LNCAP (cell line): ENCODE results near the gene NIPAL4.

Source experiments
- CTCF ChIP-seq: fragments of 450-650 bp; IDR thresholded peaks from 2 replicates; pipeline ENCODE4 v1.5.1; 2017; ENCODE audit warnings: mild to moderate bottlenecking

Gene NIPAL4

GRCh38 chr5:157494178-157494832, 34.3 kb downstream of the NIPAL4 start:
- no peak for TF ChIP-seq CTCF

GRCh38 chr5:157496864-157497263, 36.9 kb downstream of the NIPAL4 start:
- TF ChIP-seq CTCF: no peak

GRCh38 chr5:157497875-157498611, 38.0 kb downstream of the NIPAL4 start:
- no peak for TF ChIP-seq CTCF

- TF ChIP-seq CTCF: no peak
Measured at GRCh38 chr5:157502143-157502647, 42.2 kb downstream of the NIPAL4 start.

- TF ChIP-seq CTCF: no peak
Measured at GRCh38 chr5:157504053-157504452, 44.0 kb downstream of the NIPAL4 start.

- no peak for TF ChIP-seq CTCF
Measured at GRCh38 chr5:157505496-157505895, 45.5 kb downstream of the NIPAL4 start.

GRCh38 chr5:157506066-157506590, 46.1 kb downstream of the NIPAL4 start:
- no peak for TF ChIP-seq CTCF
